8988T (cell line): ENCODE results near the gene ADGRG7.
"Not testable (repeated sequence)": the region's sequence is repeated elsewhere in the genome, so short reads cannot be mapped to it uniquely, and the experiment has no call there.

Source experiments
- DNase-seq: peaks from one replicate; pipeline ENCODE4 v3.0.0; 2011

The ADGRG7 gene

GRCh38 chr3:100609305-100609704 is at the start of gene ADGRG7:
Gene ADGRG7, plus strand, starts transcription at chr3:100609601. Its CDS starts 256 bp downstream, at chr3:100609857.
- no peak for DNase-seq

GRCh38 chr3:100560426-100560825 is 49.0 kb upstream of the ADGRG7 start:
- no peak for DNase-seq

GRCh38 chr3:100561459-100562158 is 47.8 kb upstream of the ADGRG7 start:
- DNase-seq, result no peak

GRCh38 chr3:100562224-100562857 is 47.1 kb upstream of the ADGRG7 start:
- DNase-seq, result no peak

- no peak for DNase-seq
Measured at GRCh38 chr3:100563228-100563627, 46.2 kb upstream of the ADGRG7 start.

- no peak for DNase-seq
Measured at GRCh38 chr3:100563652-100564211, 45.7 kb upstream of the ADGRG7 start.

- DNase-seq, result no peak
Measured at GRCh38 chr3:100570811-100571210, 38.6 kb upstream of the ADGRG7 start.

- DNase-seq, result no peak
Measured at GRCh38 chr3:100574536-100574935, 34.9 kb upstream of the ADGRG7 start.

GRCh38 chr3:100575704-100576103 is 33.7 kb upstream of the ADGRG7 start:
- no peak for DNase-seq

GRCh38 chr3:100577382-100578008 is 31.9 kb upstream of the ADGRG7 start:
- DNase-seq, result no peak

GRCh38 chr3:100578646-100579045 is 30.8 kb upstream of the ADGRG7 start:
- no peak for DNase-seq

GRCh38 chr3:100580147-100580546 is 29.3 kb upstream of the ADGRG7 start:
- no peak for DNase-seq

GRCh38 chr3:100581650-100582049 is 27.8 kb upstream of the ADGRG7 start:
- DNase-seq, result no peak

GRCh38 chr3:100582157-100582556 is 27.2 kb upstream of the ADGRG7 start:
- DNase-seq, result not testable (repeated sequence)

- no peak for DNase-seq
Measured at GRCh38 chr3:100584101-100584660, 25.2 kb upstream of the ADGRG7 start.

GRCh38 chr3:100586832-100587231 is 22.6 kb upstream of the ADGRG7 start:
- no peak for DNase-seq

GRCh38 chr3:100588251-100588650 is 21.1 kb upstream of the ADGRG7 start:
- DNase-seq, result no peak

- DNase-seq, result no peak
Measured at GRCh38 chr3:100590114-100590839, 19.1 kb upstream of the ADGRG7 start.

- no peak for DNase-seq
Measured at GRCh38 chr3:100590840-100591147, 18.6 kb upstream of the ADGRG7 start.

- DNase-seq, result no peak
Measured at GRCh38 chr3:100591411-100591810, 18.0 kb upstream of the ADGRG7 start.

GRCh38 chr3:100600181-100601042 is 9.0 kb upstream of the ADGRG7 start:
- DNase-seq, result no peak
